HepG2 (cell line): Measurements from ENCODE around the gene SYS1. TPM values are rescaled to one million over a fixed set of nuclear protein-coding genes. Genes with fewer than 3 reads are reported as not detected.
A peak's percentile ranks its signal among the peaks of the same experiment; 100 is the strongest.

Experiments
- CBX5 ChIP-seq: sonication (generic); formaldehyde crosslinking; IDR thresholded peaks from 2 replicates; pipeline ENCODE4 v1.4.0; 2020; ENCODE audit warnings: missing genetic modification reagents, borderline replicate concordance
- ISX ChIP-seq: sonication (generic); formaldehyde crosslinking; conservative IDR thresholded peaks from 2 replicates; pipeline ENCODE4 v1.5.0; 2020; ENCODE audit warnings: missing genetic modification reagents
- REST ChIP-seq, 2 experiments: IDR thresholded peaks; 2 replicates each; pipeline ENCODE4 v1.6.1; 2011 to 2012; ENCODE audit warnings: low read length in 2 of 2, borderline replicate concordance in 1 of 2, low read depth in 1 of 2, mild to moderate bottlenecking in 1 of 2, moderate library complexity in 1 of 2
- ZNF138 ChIP-seq: sonication (generic); formaldehyde crosslinking; IDR thresholded peaks from 2 replicates; pipeline ENCODE4 v1.5.0; 2020; ENCODE audit warnings: mild to moderate bottlenecking, low read depth, missing genetic modification reagents
- ZNF142 ChIP-seq: sonication (generic); formaldehyde crosslinking; IDR thresholded peaks from 2 replicates; pipeline ENCODE4 v1.4.0; 2020; ENCODE audit warnings: missing genetic modification reagents
- ZNF160 ChIP-seq: sonication (generic); formaldehyde crosslinking; IDR thresholded peaks from 2 replicates; pipeline ENCODE4 v1.8.0; 2022; ENCODE audit warnings: mild to moderate bottlenecking, inconsistent platforms, missing genetic modification reagents
- polyA plus RNA-seq, 8 experiments: library from polyadenylated mRNA; depleted of rRNA in 3 of 8; stranded (reverse) in 7 of 8; unstranded in 1 of 8; fragments of >200 nt; fragmentation: Illumina TruSeq in 4 of 8; extraction: Trizol in 4 of 8; gene quantifications; 2 replicates each; pipeline versions ENCODE4 v1.2.1 to v1.2.3, GENCODE V29; 2011 to 2016; ENCODE audit warnings: low read depth in 4 of 8, missing spikeins in 1 of 8, mixed read lengths in 1 of 8; ENCODE audit not compliant: insufficient read depth in 1 of 8
- total RNA-seq, 5 experiments: library from RNA; depleted of rRNA; stranded (reverse); fragments of >200 nt; fragmentation: Illumina TruSeq; extraction: Trizol; gene quantifications; 2 replicates each; pipeline ENCODE4 v1.2.3, GENCODE V29; 2016; ENCODE audit warnings: low read depth in 1 of 5
- TF ChIP-seq, protein P1 (sequence below): sonication (generic); formaldehyde crosslinking; IDR thresholded peaks from 2 replicates; pipeline ENCODE4 v1.4.0; 2020; ENCODE audit warnings: mild to moderate bottlenecking, missing genetic modification reagents

Gene SYS1
- total and polyA plus RNA-seq, 2 of the 13 experiments (the other 11 are each of a cell fraction or from before 2014, with no cell fraction given): 38.3 to 65.6 TPM

DNA sequence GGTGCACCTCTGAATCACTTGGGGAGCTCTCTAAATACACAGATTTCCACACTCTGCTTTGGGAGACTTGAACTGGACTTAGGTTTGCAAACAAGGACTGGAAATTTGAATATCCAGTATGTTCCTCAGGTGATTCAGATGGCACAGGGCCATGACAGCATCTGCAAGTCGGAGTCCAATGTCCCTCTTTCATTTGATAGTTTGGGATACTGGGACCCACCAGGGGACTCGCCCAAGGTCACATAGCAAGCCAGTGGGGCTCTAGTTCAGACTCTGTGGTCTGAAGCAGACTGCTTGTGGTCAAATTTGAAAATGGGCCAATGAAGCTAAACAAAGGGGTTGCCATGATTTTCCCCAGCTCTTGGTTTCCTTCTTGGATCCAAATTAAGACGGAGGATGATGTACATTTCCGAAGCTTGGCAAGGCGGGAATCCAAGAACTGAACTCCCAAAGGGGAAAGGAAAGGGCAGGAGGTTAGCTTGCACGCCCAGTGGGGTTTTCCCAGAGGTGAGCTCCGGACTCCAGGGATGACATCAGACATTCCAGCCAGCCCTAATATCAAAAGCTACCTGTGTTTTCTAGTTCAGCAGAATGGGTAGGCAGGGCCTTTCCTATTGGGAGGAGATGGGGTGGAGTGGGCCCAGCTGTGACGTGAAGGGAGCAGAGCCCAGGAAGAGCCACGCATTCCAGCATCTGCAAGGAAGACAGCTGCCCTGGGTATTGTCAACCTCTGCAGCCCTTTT lies 3.4 kb upstream of the SYS1 start (continued):
- no peak for TF ChIP-seq REST (IDR thresholded peaks at IDR 0.05; ENCODE audit: borderline replicate concordance in 1 of 2, low read depth in 1 of 2, low read length in 2 of 2)
- no peak for TF ChIP-seq ZNF142 (CRISPR knock-in tag)
- 0 out of 2 replicates have a peak, but pooled peaks have one; percentile 19 for TF ChIP-seq ZNF160
- no peak for TF ChIP-seq CBX5 (CRISPR knock-in tag)
- TF ChIP-seq ZNF138 (CRISPR knock-in tag): no peak
- TF ChIP-seq ISX (CRISPR knock-in tag): no peak
- TF ChIP-seq, protein P1, sequence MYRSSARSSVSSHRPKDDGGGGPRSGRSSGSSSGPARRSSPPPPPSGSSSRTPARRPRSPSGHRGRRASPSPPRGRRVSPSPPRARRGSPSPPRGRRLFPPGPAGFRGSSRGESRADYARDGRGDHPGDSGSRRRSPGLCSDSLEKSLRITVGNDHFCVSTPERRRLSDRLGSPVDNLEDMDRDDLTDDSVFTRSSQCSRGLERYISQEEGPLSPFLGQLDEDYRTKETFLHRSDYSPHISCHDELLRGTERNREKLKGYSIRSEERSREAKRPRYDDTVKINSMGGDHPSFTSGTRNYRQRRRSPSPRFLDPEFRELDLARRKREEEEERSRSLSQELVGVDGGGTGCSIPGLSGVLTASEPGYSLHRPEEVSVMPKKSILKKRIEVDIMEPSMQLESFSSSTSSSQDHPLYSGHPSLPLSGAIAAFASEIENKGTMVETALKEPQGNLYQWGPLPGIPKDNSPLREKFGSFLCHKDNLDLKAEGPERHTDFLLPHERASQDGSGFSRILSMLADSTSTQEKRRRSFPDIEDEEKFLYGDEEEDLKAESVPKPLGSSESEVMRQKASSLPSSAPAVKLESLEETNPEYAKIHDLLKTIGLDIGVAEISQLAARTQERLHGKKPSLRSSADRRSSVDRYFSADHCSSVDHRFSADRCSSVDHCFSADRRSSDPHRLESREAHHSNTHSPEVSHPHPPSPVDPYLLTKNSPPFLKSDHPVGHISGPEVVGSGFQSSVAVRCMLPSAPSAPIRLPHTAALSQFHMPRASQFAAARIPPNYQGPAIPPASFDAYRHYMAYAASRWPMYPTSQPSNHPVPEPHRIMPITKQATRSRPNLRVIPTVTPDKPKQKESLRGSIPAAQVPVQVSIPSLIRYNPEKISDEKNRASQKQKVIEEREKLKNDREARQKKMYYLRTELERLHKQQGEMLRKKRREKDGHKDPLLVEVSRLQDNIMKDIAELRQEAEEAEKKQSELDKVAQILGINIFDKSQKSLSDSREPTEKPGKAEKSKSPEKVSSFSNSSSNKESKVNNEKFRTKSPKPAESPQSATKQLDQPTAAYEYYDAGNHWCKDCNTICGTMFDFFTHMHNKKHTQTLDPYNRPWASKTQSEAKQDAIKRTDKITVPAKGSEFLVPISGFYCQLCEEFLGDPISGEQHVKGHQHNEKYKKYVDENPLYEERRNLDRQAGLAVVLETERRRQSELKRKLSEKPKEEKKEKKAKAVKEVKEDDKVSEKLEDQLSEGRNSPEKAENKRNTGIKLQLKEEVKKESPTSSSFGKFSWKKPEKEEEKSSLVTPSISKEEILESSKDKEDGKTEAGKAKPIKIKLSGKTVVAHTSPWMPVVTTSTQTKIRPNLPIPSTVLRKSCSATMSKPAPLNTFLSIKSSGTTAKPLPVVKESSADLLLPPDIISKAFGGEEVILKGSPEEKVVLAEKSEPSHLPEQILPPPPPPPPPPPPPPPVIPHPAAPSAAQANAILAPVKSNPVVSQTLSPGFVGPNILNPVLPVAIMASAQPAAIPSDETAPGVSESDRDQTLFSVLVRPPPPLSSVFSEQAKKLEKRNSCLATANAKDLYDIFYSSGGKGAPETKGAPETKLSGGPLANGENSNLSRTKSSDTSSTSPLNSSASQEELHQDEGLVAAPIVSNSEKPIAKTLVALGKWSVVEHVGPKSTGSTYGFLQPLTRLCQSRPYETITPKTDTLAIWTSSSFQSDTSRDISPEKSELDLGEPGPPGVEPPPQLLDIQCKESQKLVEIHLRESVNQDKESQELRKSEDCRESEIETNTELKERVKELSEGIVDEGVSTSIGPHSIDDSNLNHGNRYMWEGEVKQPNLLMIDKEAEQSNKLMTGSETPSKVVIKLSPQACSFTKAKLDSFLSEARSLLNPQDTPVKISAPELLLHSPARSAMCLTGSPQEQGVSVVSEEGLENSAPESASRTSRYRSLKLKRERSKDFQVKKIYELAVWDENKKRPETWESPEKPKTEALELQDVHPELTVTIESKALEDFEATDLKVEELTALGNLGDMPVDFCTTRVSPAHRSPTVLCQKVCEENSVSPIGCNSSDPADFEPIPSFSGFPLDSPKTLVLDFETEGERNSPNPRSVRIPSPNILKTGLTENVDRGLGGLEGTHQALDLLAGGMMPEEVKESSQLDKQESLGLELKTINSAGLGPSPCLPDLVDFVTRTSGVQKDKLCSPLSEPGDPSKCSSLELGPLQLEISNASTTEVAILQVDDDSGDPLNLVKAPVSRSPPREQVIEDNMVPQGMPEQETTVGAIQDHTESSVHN: no peak
